Right kidney (tissue), 1 donor: ENCODE results near the gene PRKAG2.

Source experiments
- DNase-seq: peaks from one replicate; pipeline ENCODE4 v3.0.0-alpha.2; 2016

Gene PRKAG2

GRCh38 chr7:151744051-151744580 lies 132.8 kb downstream of the PRKAG2 start:
- no peak for DNase-seq

GRCh38 chr7:151743481-151743983 lies 133.4 kb downstream of the PRKAG2 start:
- DNase-seq, result no peak

GRCh38 chr7:151742713-151743480 lies 134.0 kb downstream of the PRKAG2 start:
- no peak for DNase-seq

- no peak for DNase-seq
Observed at GRCh38 chr7:151741585-151741984, 135.3 kb downstream of the PRKAG2 start.

GRCh38 chr7:151740081-151740851 lies 136.6 kb downstream of the PRKAG2 start:
- DNase-seq, result no peak

- DNase-seq, result no peak
Observed at GRCh38 chr7:151738925-151739324, 138.0 kb downstream of the PRKAG2 start.

- peak; percentile 75 for DNase-seq
Observed at GRCh38 chr7:151736403-151736909, 140.5 kb downstream of the PRKAG2 start.

GRCh38 chr7:151735851-151736402 lies 141.0 kb downstream of the PRKAG2 start:
- peak; percentile 73 for DNase-seq

- DNase-seq, result no peak
Observed at GRCh38 chr7:151735186-151735850, 141.6 kb downstream of the PRKAG2 start.

- no peak for DNase-seq
Observed at GRCh38 chr7:151732834-151733592, 143.9 kb downstream of the PRKAG2 start.

GRCh38 chr7:151732292-151732691 lies 144.6 kb downstream of the PRKAG2 start:
- DNase-seq, result no peak

GRCh38 chr7:151731022-151731441 lies 145.9 kb downstream of the PRKAG2 start:
- no peak for DNase-seq

- no peak for DNase-seq
Observed at GRCh38 chr7:151730591-151730990, 146.3 kb downstream of the PRKAG2 start.

GRCh38 chr7:151729521-151729921 lies 147.4 kb downstream of the PRKAG2 start:
- no peak for DNase-seq

- DNase-seq, result no peak
Observed at GRCh38 chr7:151728746-151729145, 148.2 kb downstream of the PRKAG2 start.

GRCh38 chr7:151728286-151728660 lies 148.6 kb downstream of the PRKAG2 start:
- no peak for DNase-seq

- no peak for DNase-seq
Observed at GRCh38 chr7:151727579-151728285, 149.2 kb downstream of the PRKAG2 start.

- DNase-seq, result no peak
Observed at GRCh38 chr7:151726652-151727578, 150.0 kb downstream of the PRKAG2 start.

- DNase-seq, result no peak
Observed at GRCh38 chr7:151725844-151726651, 150.9 kb downstream of the PRKAG2 start.
